IMR-90 (cell line): Measurements from ENCODE around the gene EEF1G. TPM values are rescaled to one million over a fixed set of nuclear protein-coding genes. Genes with fewer than 3 reads are reported as not detected.

Experiments used
- ATAC-seq: fragments of 200-7000 bp; cut with Tn5 transposase; 2 replicates; pipeline ENCODE4 v1.9.1; 2020; ENCODE audit warnings: low read depth, mild to moderate bottlenecking, moderate library complexity
- BruUV-seq: library from RNA; stranded (reverse); fragments of 400-500 nt; replicated peaks from 2 replicates; lab custom pipeline; 2021; lab: Mats Ljungman, UMichigan
- CTCF ChIA-PET: fragments of 300-600 bp; formaldehyde crosslinking; extraction: SDS; loops from one replicate; lab custom pipeline; 2021; ENCODE audit warnings: antibody characterized with exemption; lab: Yijun Ruan, JAX
- POLR2A ChIA-PET: fragments of 300-600 bp; sonication (Branson Sonifier 250); formaldehyde crosslinking; loops from one replicate; lab custom pipeline; 2022; ENCODE audit warnings: antibody characterized with exemption; ENCODE audit not compliant: unreplicated experiment; lab: Charles Lee
- DNase-seq: peaks from one replicate; pipeline ENCODE4 v3.0.0; 2013
- H2AFZ ChIP-seq: replicated peaks from 2 replicates; pipeline ENCODE3; 2013; ENCODE audit warnings: low read length, mild to moderate bottlenecking; ENCODE audit not compliant: poor library complexity
- H2AK5ac ChIP-seq: 2 replicates; pipeline ENCODE4 v1.6.1; 2013; ENCODE audit warnings: low read depth, low read length, inconsistent platforms
- H2AK9ac ChIP-seq: replicated peaks from 2 replicates; pipeline ENCODE3; 2013; ENCODE audit warnings: mild to moderate bottlenecking, low read depth, low read length, moderate library complexity; ENCODE audit not compliant: poor library complexity
- H2BK120ac ChIP-seq: 2 replicates; pipeline ENCODE4 v1.6.1; 2013; ENCODE audit warnings: low read depth, low read length, inconsistent platforms
- H2BK15ac ChIP-seq: 3 replicates; pipeline ENCODE4 v1.6.1; 2013; ENCODE audit warnings: low read depth, low read length, inconsistent platforms
- H2BK20ac ChIP-seq: 2 replicates; pipeline ENCODE4 v1.6.1; 2013; ENCODE audit warnings: low read depth, mild to moderate bottlenecking, inconsistent platforms, low read length, moderate library complexity
- H2BK5ac ChIP-seq: 2 replicates; pipeline ENCODE4 v1.6.1; 2013; ENCODE audit warnings: mild to moderate bottlenecking, low read depth, low read length, inconsistent platforms; ENCODE audit not compliant: poor library complexity, severe bottlenecking
- H3K14ac ChIP-seq: replicated peaks from 2 replicates; pipeline ENCODE4 v1.6.1; 2013; ENCODE audit warnings: low read depth, low read length, inconsistent platforms
- H3K18ac ChIP-seq: 2 replicates; pipeline ENCODE4 v1.6.1; 2013; ENCODE audit warnings: low read depth, low read length, control low read depth
- H3K23ac ChIP-seq: 2 replicates; pipeline ENCODE4 v1.6.1; 2013; ENCODE audit warnings: low read depth, low read length, inconsistent platforms
- H3K27ac ChIP-seq: 2 replicates; pipeline ENCODE4 v1.5.1; 2013; ENCODE audit warnings: mild to moderate bottlenecking, control low read depth, low read length; ENCODE audit not compliant: insufficient read depth
- H3K27me3 ChIP-seq: 2 replicates; pipeline ENCODE4 v1.6.1; 2013; ENCODE audit warnings: low read length; ENCODE audit not compliant: control insufficient read depth, insufficient read depth
- H3K36me3 ChIP-seq: 2 replicates; pipeline ENCODE4 v1.6.1; 2013; ENCODE audit warnings: low read length, mixed read lengths; ENCODE audit not compliant: control insufficient read depth, insufficient read depth
- H3K4ac ChIP-seq: 2 replicates; pipeline ENCODE4 v1.6.1; 2013; ENCODE audit warnings: low read depth, low read length, inconsistent platforms
- H3K4me1 ChIP-seq: 2 replicates; pipeline ENCODE4 v1.6.1; 2013; ENCODE audit warnings: low read length, mixed read lengths; ENCODE audit not compliant: control insufficient read depth, insufficient read depth
- H3K4me2 ChIP-seq: 2 replicates; pipeline ENCODE4 v1.6.1; 2013; ENCODE audit warnings: low read depth, mild to moderate bottlenecking, control low read depth, low read length, moderate library complexity
- H3K4me3 ChIP-seq: 2 replicates; pipeline ENCODE4 v1.5.1; 2013; ENCODE audit warnings: low read depth, mild to moderate bottlenecking, control low read depth, low read length, moderate library complexity; ENCODE audit not compliant: insufficient read depth
- H3K56ac ChIP-seq: 2 replicates; pipeline ENCODE4 v1.6.1; 2013; ENCODE audit warnings: low read length, inconsistent platforms; ENCODE audit not compliant: insufficient read depth; ENCODE audit errors: extremely low read depth
- H3K79me1 ChIP-seq, 2 experiments: 2 replicates each; pipeline ENCODE4 v1.6.1; 2013; ENCODE audit warnings: low read length in 2 of 2, inconsistent platforms in 1 of 2, low read depth in 1 of 2
- H3K9ac ChIP-seq: 2 replicates; pipeline ENCODE4 v1.6.1; 2013; ENCODE audit warnings: low read depth, low read length, control low read depth
- H3K9me1 ChIP-seq: 2 replicates; pipeline ENCODE4 v1.6.1; 2013; ENCODE audit warnings: low read length, inconsistent platforms; ENCODE audit not compliant: insufficient read depth
- H3K9me3 ChIP-seq: 2 replicates; pipeline ENCODE4 v1.6.1; 2013; ENCODE audit warnings: low read length; ENCODE audit not compliant: control insufficient read depth, insufficient read depth
- H4K20me1 ChIP-seq: 2 replicates; pipeline ENCODE4 v1.6.1; 2013; ENCODE audit warnings: low read length, inconsistent platforms; ENCODE audit not compliant: insufficient read depth
- H4K5ac ChIP-seq: 2 replicates; pipeline ENCODE4 v1.6.1; 2013; ENCODE audit warnings: mild to moderate bottlenecking, low read depth, low read length, control low read depth
- H4K8ac ChIP-seq, 2 experiments: 2 replicates each; pipeline ENCODE4 v1.6.1; 2013; ENCODE audit warnings: low read depth in 2 of 2, low read length in 2 of 2, control low read depth in 1 of 2, inconsistent platforms in 1 of 2
- H4K91ac ChIP-seq: 2 replicates; pipeline ENCODE4 v1.6.1; 2013; ENCODE audit warnings: low read depth, low read length, inconsistent platforms; ENCODE audit not compliant: insufficient read depth
- BHLHE40 ChIP-seq: fragments of 150-350 bp; IDR thresholded peaks from 2 replicates; pipeline ENCODE4 v1.6.1; 2016; ENCODE audit warnings: mild to moderate bottlenecking, low read depth, low read length
- CEBPB ChIP-seq: IDR thresholded peaks from 2 replicates; pipeline ENCODE4 v1.6.1; 2012; ENCODE audit warnings: low read depth, low read length, improper control_type of control experiment
- MXI1 ChIP-seq: IDR thresholded peaks from 2 replicates; pipeline ENCODE4 v1.6.1; 2012; ENCODE audit warnings: low read depth, mild to moderate bottlenecking, low read length, moderate library complexity, borderline replicate concordance
- NFE2L2 ChIP-seq: fragments of 150-350 bp; IDR thresholded peaks from 2 replicates; pipeline ENCODE4 v1.6.1; 2016; ENCODE audit warnings: low read depth, mild to moderate bottlenecking, low read length
- POLR2A ChIP-seq: IDR thresholded peaks from 2 replicates; pipeline ENCODE4 v1.6.1; 2012; ENCODE audit warnings: mild to moderate bottlenecking, low read depth, low read length
- RAD21 ChIP-seq: IDR thresholded peaks from 2 replicates; pipeline ENCODE4 v1.6.1; 2012; ENCODE audit warnings: low read length, improper control_type of control experiment
- RCOR1 ChIP-seq: IDR thresholded peaks from 2 replicates; pipeline ENCODE4 v1.6.1; 2012; ENCODE audit warnings: mild to moderate bottlenecking, low read length, improper control_type of control experiment; ENCODE audit not compliant: insufficient replicate concordance
- RFX5 ChIP-seq: IDR thresholded peaks from 2 replicates; pipeline ENCODE4 v1.8.0; 2012; ENCODE audit warnings: low read depth, mild to moderate bottlenecking, low read length, moderate library complexity
- USF2 ChIP-seq: fragments of 150-350 bp; IDR thresholded peaks from 2 replicates; pipeline ENCODE4 v1.6.1; 2017; ENCODE audit warnings: mild to moderate bottlenecking, antibody characterized with exemption, low read length, low read depth
- WGBS, 2 experiments: methylation state at CpG; one replicate each; pipeline versions ENCODE4 v1.1.5 to v1.1.7; 2013; ENCODE audit warnings: missing lambda C conversion rate in 2 of 2; ENCODE audit not compliant: insufficient read length in 1 of 2; ENCODE audit errors: extremely low coverage in 2 of 2; 5-methylcytosine and 5-hydroxymethylcytosine counted together
- dilution Hi-C: fragments of 300-500 bp; cut with HindIII; formaldehyde crosslinking; loops from one replicate; pipeline ENCODE4 v1.14.3; 2018; ENCODE audit warnings: low sequenced_read_pairs; ENCODE audit not compliant: unreplicated experiment
- in situ Hi-C: fragments of 300-500 bp; cut with MboI; formaldehyde crosslinking; loops from 3 replicates; pipeline ENCODE4 v1.14.3; 2019; ENCODE audit warnings: low sequenced_read_pairs, inconsistent platforms, mixed read lengths
- intact Hi-C: fragments of 100-400 bp; cut with micrococcal nuclease; formaldehyde crosslinking; loops from 2 replicates; pipeline ENCODE4 v1.10.0; 2022
- polyA plus RNA-seq, 3 experiments: library from polyadenylated mRNA; depleted of rRNA; stranded (reverse); fragments of >200 nt; gene quantifications; 2 replicates each; pipeline ENCODE4 v1.2.3, GENCODE V29; 2012; ENCODE audit warnings: low replicate concordance in 1 of 3
- total RNA-seq: library from RNA; depleted of rRNA; stranded (reverse); fragments of >200 nt; gene quantifications from 2 replicates; pipeline ENCODE4 v1.2.3, GENCODE V29; 2012

Gene EEF1G
- total and polyA plus RNA-seq, 2 of the 4 experiments (the other 2 are of a cell fraction), result 1,684 to 1,857 TPM

GRCh38 chr11:62543680-62544444 lies 29.8 kb downstream of the EEF1G start:
- Histone ChIP-seq H3K4me2 (peak overlapping the region; percentile 83), H3K36me3 (peaks cover 11% of the 10 kb centered on the region), H3K79me1 (peaks cover 0 to 42% of the 10 kb centered on the region in 2 experiments; a peak in 2 of 4 replicates), H3K27me3 (no peaks in the 10 kb centered on the region), H2AK5ac (peak overlapping the region; percentile 83), H2AFZ (peak overlapping the region; percentile 35), H4K8ac (peak overlapping the region; percentile 76 to 78; a peak in 3 of 4 replicates), H3K23ac (peak overlapping the region; percentile 89), H3K4ac (peak overlapping the region; percentile 95), H3K27ac (peak overlapping the region; percentile 94), H2AK9ac (peak overlapping the region; percentile 93), H3K14ac (peak overlapping the region; percentile 93), H3K9me1 (peaks cover 17% of the 10 kb centered on the region), H4K20me1 (peaks cover 67% of the 10 kb centered on the region), H2BK20ac (no peak overlapping the region), H3K56ac (peak overlapping the region; percentile 99), H2BK15ac (peak overlapping the region; percentile 37; the same call in 2 of the 3 replicates), H3K9ac (peak overlapping the region; percentile 93), H3K9me3 (no peaks in the 10 kb centered on the region), H3K4me1 (peaks cover 43% of the 10 kb centered on the region), H2BK5ac (peak overlapping the region; percentile 98), H3K18ac (peak overlapping the region; percentile 67), H2BK120ac (peak overlapping the region; percentile 46), H4K5ac (peak overlapping the region; percentile 52), H4K91ac (peak overlapping the region; percentile 87), H3K4me3 (peak overlapping the region; percentile 85)
- in situ Hi-C loops (no loop called here), intact Hi-C loops (loop anchor here (5.0 kb wide), 1 partner anchor 37 kb away; no protein-coding TSS in a partner anchor), dilution Hi-C loops (no loop called here)
- ATAC-seq (no peak), DNase-seq (no peak)
- ChIA-PET POLR2A (interaction anchor here (0.5 to 3.6 kb wide), 5 partner anchors 9 to 615 kb away, joined by 3 to 16 read pairs (median 9); no protein-coding TSS in a partner anchor), CTCF (interaction anchor here (1.4 to 4.1 kb wide), 10 partner anchors 10 to 149 kb away, joined by 3 to 31 read pairs (median 9); partner anchors contain the start of gene SCGB1A1)
- 33% methylated on average over 7 of the region's 22 CpGs; no CpG with 5 or more reads in 1 of the 2 experiments for WGBS, 2 experiments
- no peak for TF ChIP-seq CEBPB
- no peak for TF ChIP-seq NFE2L2
- TF ChIP-seq POLR2A, result no peak
- TF ChIP-seq USF2, result no peak
- TF ChIP-seq RAD21, result no peak
- no peak for TF ChIP-seq RFX5
- no peak for TF ChIP-seq MXI1
- TF ChIP-seq BHLHE40, result no peak
- TF ChIP-seq RCOR1, result no peak
- BruUV-seq, result no TSS peak
